Measurements from ENCODE around the gene SLC25A42.
A peak's percentile ranks its signal among the peaks of the same experiment; 100 is the strongest.
"Not testable (repeated sequence)": the region's sequence is repeated elsewhere in the genome, so short reads cannot be mapped to it uniquely, and the experiment has no call there.

SLC25A42 gene

DNA sequence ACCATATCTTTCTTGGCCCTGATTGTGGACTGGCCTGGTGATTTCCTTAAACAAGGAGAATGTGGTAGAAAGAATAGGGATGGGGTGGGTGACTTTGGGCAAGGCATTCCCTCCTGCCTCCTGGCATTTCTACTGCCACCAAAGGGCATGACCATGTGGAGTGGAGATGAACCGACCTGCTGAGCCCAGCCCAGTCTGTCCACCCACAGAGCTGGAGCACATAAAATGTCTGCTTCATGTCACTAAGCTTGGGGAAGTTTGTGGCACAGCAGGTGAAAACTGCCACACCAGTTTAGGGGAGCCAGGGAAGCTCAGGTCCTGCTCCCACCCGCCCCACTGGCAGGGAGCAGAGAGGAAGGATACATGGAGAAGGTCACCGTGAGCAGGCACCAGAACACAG lies 68.2 kb downstream of the SLC25A42 start:
- Histone ChIP-seq H3K27me3 (ENCODE audit: insufficient read depth, low read length) (peaks cover 2% of the 10 kb centered on the region; the same call in 1 of the 2 replicates), H3K27ac (ENCODE audit: low read length) (no peak overlapping the region), H3K36me3 (ENCODE audit: insufficient read depth, low read depth, low read length) (peaks cover 7% of the 10 kb centered on the region; the same call in 1 of the 2 replicates), H3K4me3 (ENCODE audit: low read length) (no peak overlapping the region), H3K4me1 (ENCODE audit: insufficient read depth, low read length) (no peaks in the 10 kb centered on the region), H3K9ac (ENCODE audit: low read depth, low read length) (no peak overlapping the region), H3K9me3 (ENCODE audit: insufficient read depth, low read depth, low read length) (peaks cover 7% of the 10 kb centered on the region; the same call in 1 of the 2 replicates)

GRCh38 chr19:19132912-19133311 lies 69.1 kb downstream of the SLC25A42 start:
- Histone ChIP-seq H3K4me3 (ENCODE audit: low read length) (no peak overlapping the region), H3K4me1 (ENCODE audit: insufficient read depth, low read length) (no peaks in the 10 kb centered on the region), H3K9ac (ENCODE audit: low read depth, low read length) (no peak overlapping the region), H3K27me3 (ENCODE audit: insufficient read depth, low read length) (peaks cover 11% of the 10 kb centered on the region; the same call in 1 of the 2 replicates), H3K27ac (ENCODE audit: low read length) (no peak overlapping the region), H3K9me3 (ENCODE audit: insufficient read depth, low read depth, low read length) (peaks cover 7% of the 10 kb centered on the region; the same call in 1 of the 2 replicates), H3K36me3 (ENCODE audit: insufficient read depth, low read depth, low read length) (peaks cover 7% of the 10 kb centered on the region; the same call in 1 of the 2 replicates)

- no peak overlapping the region for H3K27ac ChIP-seq (ENCODE audit: low read length)
- no peak overlapping the region for H3K4me3 ChIP-seq (ENCODE audit: low read length)
- peaks cover 7% of the 10 kb centered on the region; the same call in 1 of the 2 replicates for H3K9me3 ChIP-seq (ENCODE audit: insufficient read depth, low read depth, low read length)
- peaks cover 12% of the 10 kb centered on the region; the same call in 1 of the 2 replicates for H3K27me3 ChIP-seq (ENCODE audit: insufficient read depth, low read length)
- peaks cover 7% of the 10 kb centered on the region; the same call in 1 of the 2 replicates for H3K36me3 ChIP-seq (ENCODE audit: insufficient read depth, low read depth, low read length)
- no peak overlapping the region for H3K9ac ChIP-seq (ENCODE audit: low read depth, low read length)
- H3K4me1 ChIP-seq (ENCODE audit: insufficient read depth, low read length) = no peaks in the 10 kb centered on the region
Observed at GRCh38 chr19:19133985-19134384, 70.2 kb downstream of the SLC25A42 start.

- Histone ChIP-seq H3K27me3 (ENCODE audit: insufficient read depth, low read length) (peaks cover 12% of the 10 kb centered on the region; the same call in 1 of the 2 replicates), H3K4me3 (ENCODE audit: low read length) (peak overlapping the region; percentile 56; the same call in 1 of the 2 replicates), H3K9ac (ENCODE audit: low read depth, low read length) (no peak overlapping the region), H3K27ac (ENCODE audit: low read length) (no peak overlapping the region), H3K9me3 (ENCODE audit: insufficient read depth, low read depth, low read length) (peaks cover 7% of the 10 kb centered on the region; the same call in 1 of the 2 replicates), H3K36me3 (ENCODE audit: insufficient read depth, low read depth, low read length) (peaks cover 7% of the 10 kb centered on the region; the same call in 1 of the 2 replicates), H3K4me1 (ENCODE audit: insufficient read depth, low read length) (no peaks in the 10 kb centered on the region)
Observed at GRCh38 chr19:19134687-19135158, 70.9 kb downstream of the SLC25A42 start.

- H3K4me1 ChIP-seq (ENCODE audit: insufficient read depth, low read length); H3K27ac ChIP-seq (ENCODE audit: low read length); H3K9ac ChIP-seq (ENCODE audit: low read depth, low read length); H3K4me3 ChIP-seq (ENCODE audit: low read length); H3K36me3 ChIP-seq (ENCODE audit: insufficient read depth, low read depth, low read length); H3K9me3 ChIP-seq (ENCODE audit: insufficient read depth, low read depth, low read length): not testable (repeated sequence)
- peaks cover 18% of the 10 kb centered on the region; the same call in 1 of the 2 replicates for H3K27me3 ChIP-seq (ENCODE audit: insufficient read depth, low read length)
Observed at GRCh38 chr19:19135713-19136112, 71.9 kb downstream of the SLC25A42 start.

DNA sequence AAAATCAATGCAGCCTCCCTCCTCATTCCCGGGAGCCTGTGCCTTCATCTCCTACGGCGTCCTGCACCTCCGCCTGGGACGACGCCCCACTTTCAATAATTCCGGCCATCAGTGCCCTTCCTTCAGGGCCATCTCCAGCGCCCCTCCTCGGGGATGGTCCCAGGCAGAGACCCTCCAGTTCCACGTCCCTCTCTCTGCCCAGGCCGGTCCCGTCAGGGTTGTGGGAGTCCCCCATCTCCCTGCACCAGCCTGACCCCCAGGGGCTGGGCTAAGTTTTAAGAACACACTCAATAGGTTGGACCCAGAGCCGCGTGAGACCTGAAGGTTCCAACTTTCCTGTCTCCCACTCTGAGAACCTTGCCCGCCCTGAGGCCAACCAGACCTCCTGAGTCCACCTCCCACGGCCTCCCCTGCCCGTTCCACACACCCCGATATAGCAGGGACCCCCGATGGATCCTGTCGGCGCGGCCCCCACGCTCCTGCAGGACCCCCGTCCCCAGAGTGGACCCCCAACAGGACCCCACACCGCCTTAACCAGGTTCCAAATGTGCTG lies 73.8 kb downstream of the SLC25A42 start:
- peaks cover 23% of the 10 kb centered on the region for H3K27me3 ChIP-seq (ENCODE audit: insufficient read depth, low read length)
- H3K27ac ChIP-seq (ENCODE audit: low read length) = no peak overlapping the region
- H3K4me3 ChIP-seq (ENCODE audit: low read length) = peak overlapping the region; percentile 84
- H3K9ac ChIP-seq (ENCODE audit: low read depth, low read length) = peak overlapping the region; percentile 87; the same call in 1 of the 2 replicates
- no peaks in the 10 kb centered on the region for H3K4me1 ChIP-seq (ENCODE audit: insufficient read depth, low read length)
- H3K36me3 ChIP-seq (ENCODE audit: insufficient read depth, low read depth, low read length) = no peaks in the 10 kb centered on the region
- H3K9me3 ChIP-seq (ENCODE audit: insufficient read depth, low read depth, low read length) = no peaks in the 10 kb centered on the region

- Histone ChIP-seq H3K27me3 (ENCODE audit: insufficient read depth, low read length) (peaks cover 23% of the 10 kb centered on the region), H3K9ac (ENCODE audit: low read depth, low read length) (peak within 1 kb of the TSS; percentile 87), H3K36me3 (ENCODE audit: insufficient read depth, low read depth, low read length) (no peaks in the 10 kb centered on the region), H3K4me1 (ENCODE audit: insufficient read depth, low read length) (no peaks in the 10 kb centered on the region), H3K9me3 (ENCODE audit: insufficient read depth, low read depth, low read length) (no peaks in the 10 kb centered on the region), H3K27ac (ENCODE audit: low read length) (no peak within 1 kb of the TSS), H3K4me3 (ENCODE audit: low read length) (peak within 1 kb of the TSS; percentile 84)
Observed at GRCh38 chr19:19138109-19138981, 74.6 kb downstream of the SLC25A42 start, which contains the start of gene TMEM161A. TSS of gene TMEM161A (minus strand) at chr19:19138478. CDS start at chr19:19138428, 50 bp downstream.

DNA sequence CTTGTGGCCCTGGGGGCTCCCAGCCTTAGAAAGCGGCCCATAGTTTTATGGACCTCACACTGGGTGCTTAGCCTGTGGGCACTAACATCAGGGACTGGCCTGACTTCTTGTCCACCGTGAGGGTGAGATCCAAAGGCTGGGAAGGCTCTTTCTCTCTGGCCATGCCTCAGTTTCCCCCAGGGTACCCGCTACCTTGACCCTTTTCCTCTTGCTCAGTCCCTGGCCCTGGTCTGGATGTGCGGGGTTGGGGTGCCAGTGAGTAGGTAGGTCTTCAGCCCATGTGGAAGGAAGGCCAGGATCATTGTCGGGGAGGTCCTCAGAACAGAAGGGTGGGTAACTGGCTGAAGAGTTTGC lies 76.1 kb downstream of the SLC25A42 start:
- Histone ChIP-seq H3K4me3 (ENCODE audit: low read length) (no peak overlapping the region), H3K27ac (ENCODE audit: low read length) (no peak overlapping the region), H3K36me3 (ENCODE audit: insufficient read depth, low read depth, low read length) (no peaks in the 10 kb centered on the region), H3K27me3 (ENCODE audit: insufficient read depth, low read length) (peaks cover 23% of the 10 kb centered on the region), H3K9me3 (ENCODE audit: insufficient read depth, low read depth, low read length) (no peaks in the 10 kb centered on the region), H3K4me1 (ENCODE audit: insufficient read depth, low read length) (no peaks in the 10 kb centered on the region), H3K9ac (ENCODE audit: low read depth, low read length) (no peak overlapping the region)

DNA sequence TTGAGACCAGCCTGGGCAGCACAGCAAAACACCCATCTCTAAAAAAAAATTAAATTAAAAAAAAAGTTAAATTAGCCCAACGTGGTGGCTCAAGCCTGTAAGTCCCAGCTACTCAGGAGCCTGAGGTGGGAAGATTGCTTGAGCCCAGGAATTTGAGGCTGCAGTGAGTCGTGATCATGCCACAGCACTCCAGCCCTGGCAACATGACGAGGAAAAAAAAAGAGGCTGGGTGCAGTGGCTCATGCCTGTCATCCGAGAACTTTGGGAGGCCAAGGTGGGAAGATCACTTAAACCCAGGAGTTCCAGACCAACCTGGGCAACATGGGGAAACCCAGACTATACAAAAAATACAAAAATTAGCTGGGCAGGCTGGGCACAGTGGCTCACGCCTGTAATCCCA lies 76.7 kb downstream of the SLC25A42 start:
- Histone ChIP-seq H3K4me3 (ENCODE audit: low read length) (no peak overlapping the region), H3K27me3 (ENCODE audit: insufficient read depth, low read length) (peaks cover 23% of the 10 kb centered on the region), H3K9me3 (ENCODE audit: insufficient read depth, low read depth, low read length) (no peaks in the 10 kb centered on the region), H3K27ac (ENCODE audit: low read length) (no peak overlapping the region), H3K4me1 (ENCODE audit: insufficient read depth, low read length) (no peaks in the 10 kb centered on the region), H3K36me3 (ENCODE audit: insufficient read depth, low read depth, low read length) (no peaks in the 10 kb centered on the region), H3K9ac (ENCODE audit: low read depth, low read length) (no peak overlapping the region)

GRCh38 chr19:19142347-19142746 lies 78.6 kb downstream of the SLC25A42 start:
- Histone ChIP-seq H3K9ac (ENCODE audit: low read depth, low read length) (no peak overlapping the region), H3K4me1 (ENCODE audit: insufficient read depth, low read length) (no peaks in the 10 kb centered on the region), H3K36me3 (ENCODE audit: insufficient read depth, low read depth, low read length) (no peaks in the 10 kb centered on the region), H3K27me3 (ENCODE audit: insufficient read depth, low read length) (peaks cover 17% of the 10 kb centered on the region), H3K9me3 (ENCODE audit: insufficient read depth, low read depth, low read length) (no peaks in the 10 kb centered on the region), H3K4me3 (ENCODE audit: low read length) (no peak overlapping the region), H3K27ac (ENCODE audit: low read length) (no peak overlapping the region)

DNA sequence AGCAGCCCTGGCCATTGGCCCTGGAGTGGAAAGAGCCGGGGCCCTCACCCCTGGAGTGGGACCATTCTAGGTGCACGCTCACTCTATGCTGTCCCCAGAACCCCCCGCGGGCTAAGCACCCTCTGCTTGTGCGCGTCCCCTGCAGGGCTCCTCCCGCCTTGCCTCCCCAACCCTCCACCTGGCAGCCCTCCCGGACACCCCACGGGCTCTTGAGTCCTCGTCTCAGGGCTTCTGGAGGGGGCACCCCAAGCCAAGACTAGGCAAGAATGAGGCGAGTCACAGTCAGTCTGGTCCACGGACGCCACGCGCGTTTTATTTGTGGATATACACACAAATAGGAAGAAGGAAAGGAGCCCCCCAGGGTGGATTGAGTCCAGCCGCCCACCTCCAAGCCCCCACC lies 81.5 kb downstream of the SLC25A42 start:
- Histone ChIP-seq H3K27me3 (ENCODE audit: insufficient read depth, low read length) (peaks cover 8% of the 10 kb centered on the region), H3K36me3 (ENCODE audit: insufficient read depth, low read depth, low read length) (no peaks in the 10 kb centered on the region), H3K4me1 (ENCODE audit: insufficient read depth, low read length) (no peaks in the 10 kb centered on the region), H3K9ac (ENCODE audit: low read depth, low read length) (no peak overlapping the region), H3K27ac (ENCODE audit: low read length) (no peak overlapping the region), H3K4me3 (ENCODE audit: low read length) (no peak overlapping the region), H3K9me3 (ENCODE audit: insufficient read depth, low read depth, low read length) (no peaks in the 10 kb centered on the region)

Measured in iPS-20b (cell line).